Urinary bladder (tissue), 4 donors: ENCODE results near the gene ASH1L. TPM values are rescaled to one million over a fixed set of nuclear protein-coding genes. Genes with fewer than 3 reads are reported as not detected.
A peak's percentile ranks its signal among the peaks of the same experiment; 100 is the strongest.
"Not testable (repeated sequence)": the region's sequence is repeated elsewhere in the genome, so short reads cannot be mapped to it uniquely, and the experiment has no call there.

Experiments used
- DNase-seq: peaks from one replicate; pipeline ENCODE4 v3.0.0-alpha.2; 2015; ENCODE audit errors: extremely low spot score
- H3K27ac ChIP-seq: one replicate; pipeline ENCODE4 v1.5.1; 2013; ENCODE audit warnings: low read depth, mild to moderate bottlenecking, moderate library complexity
- H3K36me3 ChIP-seq: one replicate; pipeline ENCODE4 v1.6.1; 2013; ENCODE audit warnings: mild to moderate bottlenecking, moderate library complexity; ENCODE audit not compliant: insufficient read depth
- H3K4me1 ChIP-seq: one replicate; pipeline ENCODE4 v1.6.1; 2013; ENCODE audit warnings: mild to moderate bottlenecking, moderate library complexity; ENCODE audit not compliant: insufficient read depth
- H3K4me3 ChIP-seq: one replicate; pipeline ENCODE4 v1.5.1; 2013; ENCODE audit warnings: low read depth, low read length
- WGBS: extraction: QIAGEN DNeasy Blood & Tissue Kit; methylation state at CpG from one replicate; pipeline ENCODE4 v1.1.7; 2013; 5-methylcytosine and 5-hydroxymethylcytosine counted together
- polyA plus RNA-seq: library from polyadenylated mRNA; stranded (reverse); fragments of 200-250 nt; gene quantifications from one replicate; pipeline ENCODE4 v1.2.3, GENCODE V29; 2013
- total RNA-seq: library from RNA; depleted of rRNA; stranded (reverse); fragments of >200 nt; gene quantifications from one replicate; pipeline ENCODE4 v1.2.3, GENCODE V29; 2014
- donor health status: healthy with polysubstance abuse.
- donor health status: healthy.

The ASH1L gene
- total and polyA plus RNA-seq, 2 donors: 21.6 to 75.5 TPM

DNA sequence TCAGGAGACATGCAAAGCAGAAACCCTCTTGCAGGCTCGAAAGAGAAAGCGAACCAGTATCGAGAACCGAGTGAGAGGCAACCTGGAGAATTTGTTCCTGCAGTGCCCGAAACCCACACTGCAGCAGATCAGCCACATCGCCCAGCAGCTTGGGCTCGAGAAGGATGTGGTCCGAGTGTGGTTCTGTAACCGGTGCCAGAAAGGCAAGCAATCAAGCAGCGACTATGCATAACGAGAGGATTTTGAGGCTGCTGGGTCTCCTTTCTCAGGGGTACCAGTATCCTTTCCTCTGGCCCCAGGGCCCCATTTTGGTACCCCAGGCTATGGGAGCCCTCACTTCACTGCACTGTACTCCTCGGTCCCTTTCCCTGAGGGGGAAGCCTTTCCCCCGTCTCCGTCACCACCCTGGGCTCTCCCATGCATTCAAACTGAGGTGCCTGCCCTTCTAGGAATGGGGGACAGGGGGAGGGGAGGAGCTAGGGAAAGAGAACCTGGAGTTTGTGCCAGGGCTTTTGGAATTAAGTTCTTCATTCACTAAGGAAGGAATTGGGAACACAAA lies 128.7 kb downstream of the ASH1L start:
- H3K4me3 ChIP-seq, H3K27ac ChIP-seq, H3K36me3 ChIP-seq, DNase-seq, H3K4me1 ChIP-seq: not testable (repeated sequence)
- WGBS: 93% methylated on average over 14 of the region's 14 CpGs

GRCh38 chr1:155433128-155433830 lies 129.3 kb downstream of the ASH1L start:
- H3K4me1 ChIP-seq, H3K36me3 ChIP-seq, DNase-seq, H3K4me3 ChIP-seq, H3K27ac ChIP-seq: not testable (repeated sequence)
- 93% methylated on average over 23 of the region's 23 CpGs for WGBS

GRCh38 chr1:155424091-155424490 lies 138.5 kb downstream of the ASH1L start:
- no peak for DNase-seq
- WGBS: 83% methylated on average over 7 of the region's 7 CpGs
- H3K27ac ChIP-seq: no peak overlapping the region
- H3K4me3 ChIP-seq: no peak overlapping the region
- no peaks in the 10 kb centered on the region for H3K36me3 ChIP-seq
- H3K4me1 ChIP-seq: no peaks in the 10 kb centered on the region

DNA sequence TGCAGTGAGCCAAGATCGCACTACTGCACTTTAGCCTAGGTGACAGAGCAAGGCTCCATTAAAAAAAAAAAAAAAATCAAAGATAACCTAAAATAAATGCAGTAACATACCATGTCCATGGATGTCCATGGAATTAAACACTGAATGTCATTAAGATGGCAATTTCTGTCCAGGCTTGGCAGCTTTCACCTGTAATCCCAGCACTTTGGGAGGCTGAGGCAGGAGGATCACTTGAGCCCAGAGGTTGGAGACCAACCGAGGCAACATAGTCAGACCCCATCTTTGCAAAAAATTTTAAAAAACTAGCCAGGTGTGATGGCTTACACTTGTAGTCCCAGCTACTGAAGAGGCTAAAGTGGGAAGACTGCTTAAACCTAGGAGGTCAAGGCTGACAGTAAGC lies 141.8 kb downstream of the ASH1L start:
- WGBS: over 99% methylated on average over 2 of the region's 2 CpGs
- Histone ChIP-seq H3K27ac (no peak overlapping the region), H3K4me3 (no peak overlapping the region), H3K4me1 (no peaks in the 10 kb centered on the region), H3K36me3 (no peaks in the 10 kb centered on the region)
- no peak for DNase-seq

DNA sequence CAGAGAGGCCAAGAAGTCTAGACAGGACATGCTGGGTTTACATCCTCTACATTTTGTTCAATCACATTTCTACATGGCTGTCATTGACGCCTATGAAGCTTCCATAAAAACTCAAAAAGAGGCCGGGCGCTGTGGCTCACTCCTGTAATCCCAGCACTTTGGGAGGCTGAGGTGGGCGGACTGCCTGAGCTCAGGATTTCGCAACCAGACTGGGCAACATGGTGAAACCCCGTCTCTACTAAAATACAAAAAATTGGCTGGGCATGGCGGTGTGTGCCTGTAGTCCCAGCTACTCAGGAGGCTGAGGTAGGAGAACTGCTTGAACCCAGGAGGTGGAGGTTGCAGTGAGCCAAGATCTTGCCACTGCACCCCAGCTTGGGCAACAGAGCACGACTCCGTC lies 150.8 kb downstream of the ASH1L start:
- not testable (repeated sequence) for H3K27ac ChIP-seq, DNase-seq
- WGBS: 94% methylated on average over 9 of the region's 9 CpGs

GRCh38 chr1:155410931-155411330 lies 151.7 kb downstream of the ASH1L start:
- 93% methylated on average over 1 of the region's 1 CpG for WGBS
- no peaks in the 10 kb centered on the region for H3K4me1 ChIP-seq
- no peak overlapping the region for H3K27ac ChIP-seq
- no peaks in the 10 kb centered on the region for H3K36me3 ChIP-seq
- no peak overlapping the region for H3K4me3 ChIP-seq
- no peak for DNase-seq

More for the DNA sequence above, 150.8 kb downstream of the ASH1L start:
- H3K4me1 ChIP-seq, H3K36me3 ChIP-seq, H3K4me3 ChIP-seq: not testable (repeated sequence)

DNA sequence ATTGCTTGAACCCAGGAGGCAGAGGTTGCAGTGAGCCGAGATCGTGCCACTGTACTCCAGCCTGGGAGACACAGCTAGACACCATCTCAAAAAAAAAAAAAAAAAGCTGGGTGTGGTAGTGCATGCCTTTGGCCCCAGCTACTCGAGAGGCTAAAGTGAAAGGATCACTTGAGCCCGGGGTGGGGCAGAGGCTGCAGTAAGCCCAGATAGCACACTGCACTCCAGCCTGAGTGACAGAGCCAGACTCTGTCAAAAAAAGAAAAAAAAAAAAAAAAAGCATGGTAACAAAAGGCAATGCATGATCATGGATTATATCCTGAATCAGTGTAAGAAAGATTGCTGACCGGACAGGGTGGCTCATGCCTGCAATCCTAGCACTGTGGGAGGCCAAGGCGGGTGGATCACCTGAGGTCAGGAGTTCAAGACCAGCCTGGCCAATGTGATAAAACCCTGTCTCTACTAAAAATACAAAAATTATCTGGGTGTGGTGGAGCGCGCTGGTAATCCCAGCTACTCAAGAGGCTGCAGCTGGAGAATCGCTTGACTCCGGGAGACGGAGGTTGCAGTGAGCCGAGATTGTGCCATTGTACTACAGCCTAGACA lies 165.6 kb downstream of the ASH1L start:
- 87% methylated on average over 12 of the region's 12 CpGs for WGBS
- Histone ChIP-seq H3K36me3 (no peaks in the 10 kb centered on the region), H3K4me3 (no peak overlapping the region), H3K4me1 (no peaks in the 10 kb centered on the region), H3K27ac (no peak overlapping the region)
- DNase-seq: no peak

- WGBS: 37% methylated on average over 5 of the region's 5 CpGs
- no peak overlapping the region for H3K27ac ChIP-seq
- H3K4me3 ChIP-seq: no peak overlapping the region
- DNase-seq: no peak
- H3K4me1 ChIP-seq: no peaks in the 10 kb centered on the region
- H3K36me3 ChIP-seq: no peaks in the 10 kb centered on the region
Measured at GRCh38 chr1:155392898-155393411, 169.6 kb downstream of the ASH1L start.

DNA sequence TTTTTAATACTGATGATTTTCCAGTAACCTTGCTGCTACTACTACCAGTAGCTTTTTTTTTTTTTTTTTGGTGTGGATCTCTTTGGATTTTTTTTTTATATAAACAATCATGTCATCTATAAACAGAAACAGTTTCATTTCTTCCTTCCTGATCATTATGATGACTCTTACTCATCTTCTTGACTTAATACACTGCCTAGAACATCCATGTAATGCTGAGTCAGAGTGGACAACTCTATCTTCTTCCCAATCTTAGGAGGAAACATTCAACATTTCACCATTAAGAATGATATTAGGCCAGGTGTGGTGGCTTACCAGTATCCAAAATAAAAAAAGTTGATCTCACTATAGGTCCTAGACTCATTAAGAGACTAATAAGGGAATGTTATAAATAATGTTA lies 172.8 kb downstream of the ASH1L start:
- Histone ChIP-seq H3K4me3 (no peak overlapping the region), H3K4me1 (no peaks in the 10 kb centered on the region), H3K27ac (no peak overlapping the region), H3K36me3 (no peaks in the 10 kb centered on the region)
- no peak for DNase-seq

DNA sequence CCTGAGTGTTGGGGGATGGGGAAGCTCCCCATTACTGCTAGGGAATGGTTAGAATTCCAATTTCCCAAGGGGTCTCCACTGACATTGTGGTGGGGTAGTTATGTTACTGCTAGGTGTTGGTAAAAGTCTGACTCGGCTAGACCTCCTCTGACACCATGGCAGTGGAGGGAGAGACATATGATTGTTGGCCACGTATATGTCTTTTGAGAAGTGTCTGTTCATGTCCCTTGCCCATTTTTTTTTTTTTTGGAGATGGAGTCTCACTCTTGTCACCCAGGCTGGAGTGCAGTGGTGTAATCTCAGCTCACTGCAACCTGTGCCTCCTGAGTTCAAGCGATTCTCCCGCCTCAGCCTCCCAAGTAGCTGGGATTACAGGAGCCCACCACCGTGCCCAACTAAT lies 176.8 kb downstream of the ASH1L start:
- not testable (repeated sequence) for DNase-seq, H3K27ac ChIP-seq, H3K4me1 ChIP-seq, H3K36me3 ChIP-seq, H3K4me3 ChIP-seq
- 87% methylated on average over 5 of the region's 5 CpGs for WGBS

GRCh38 chr1:155383406-155383805 lies 179.2 kb downstream of the ASH1L start:
- no peak for DNase-seq
- 93% methylated on average over 1 of the region's 1 CpG for WGBS
- Histone ChIP-seq H3K4me1 (no peaks in the 10 kb centered on the region), H3K4me3 (no peak overlapping the region), H3K27ac (no peak overlapping the region), H3K36me3 (no peaks in the 10 kb centered on the region)

GRCh38 chr1:155379631-155380090 lies 182.9 kb downstream of the ASH1L start:
- no peak overlapping the region for H3K27ac ChIP-seq
- DNase-seq: peak; percentile 40
- no peaks in the 10 kb centered on the region for H3K4me1 ChIP-seq
- no peak overlapping the region for H3K4me3 ChIP-seq
- no peaks in the 10 kb centered on the region for H3K36me3 ChIP-seq

DNA sequence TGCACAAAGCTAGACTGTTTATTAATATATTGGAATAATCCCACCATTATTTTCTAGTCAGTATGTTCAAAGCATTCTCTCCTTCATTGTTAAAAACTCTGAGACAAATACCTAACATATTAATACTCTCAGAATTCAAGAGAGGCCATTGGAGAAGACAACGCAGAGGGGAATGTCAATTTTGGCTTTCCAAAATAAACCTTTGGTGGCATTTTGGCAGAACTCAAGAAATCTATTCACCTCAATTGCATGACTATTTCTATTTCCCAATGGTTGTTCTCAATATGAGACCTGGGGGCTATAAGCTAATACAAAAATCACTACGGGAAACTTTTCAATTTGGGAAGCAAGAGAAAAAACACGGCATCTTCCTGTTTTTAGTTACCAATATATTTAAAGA lies 183.4 kb downstream of the ASH1L start:
- H3K4me3 ChIP-seq: no peak overlapping the region
- H3K36me3 ChIP-seq: no peaks in the 10 kb centered on the region
- 19% methylated on average over 3 of the region's 3 CpGs for WGBS
- no peak for DNase-seq
- no peak overlapping the region for H3K27ac ChIP-seq
- H3K4me1 ChIP-seq: no peaks in the 10 kb centered on the region

- Histone ChIP-seq H3K36me3 (peaks cover 5% of the 10 kb centered on the region), H3K4me3 (no peak overlapping the region), H3K27ac (no peak overlapping the region), H3K4me1 (no peaks in the 10 kb centered on the region)
- WGBS: 98% methylated on average over 1 of the region's 1 CpG
- no peak for DNase-seq
Measured at GRCh38 chr1:155360051-155360450, 202.6 kb downstream of the ASH1L start.
